Liver (tissue), 3 donors: ENCODE measurements around the gene CACNA1A.

Experiments
- EGR1 ChIP-seq, 2 donors: IDR thresholded peaks; 2 replicates each; pipeline ENCODE4 v1.6.1; 2016 to 2018; ENCODE audit warnings: antibody characterized with exemption in 2 of 2, low read depth in 2 of 2
- JUND ChIP-seq, 2 donors: IDR thresholded peaks; 2 replicates each; pipeline ENCODE4 v1.6.1; 2016; ENCODE audit warnings: antibody characterized with exemption in 2 of 2
- RAD21 ChIP-seq, 2 donors: IDR thresholded peaks; 2 replicates each; pipeline ENCODE4 v1.6.1; 2016; ENCODE audit warnings: antibody characterized with exemption in 2 of 2, mild to moderate bottlenecking in 2 of 2
- REST ChIP-seq: IDR thresholded peaks from 2 replicates; pipeline ENCODE4 v1.6.1; 2016; ENCODE audit warnings: antibody characterized with exemption, mild to moderate bottlenecking
- TAF1 ChIP-seq: conservative IDR thresholded peaks from 2 replicates; pipeline ENCODE4 v1.6.1; 2016; ENCODE audit warnings: antibody characterized with exemption, mild to moderate bottlenecking
- ZBTB33 ChIP-seq: IDR thresholded peaks from 2 replicates; pipeline ENCODE4 v1.6.1; 2016; ENCODE audit warnings: antibody characterized with exemption
- TF ChIP-seq, protein P1 (sequence below): fragments of 150-350 bp; IDR thresholded peaks from 2 replicates; pipeline ENCODE4 v1.5.1; 2017; ENCODE audit warnings: improper control_type of control experiment, low read depth, low read length; ENCODE audit not compliant: missing input control
- TF ChIP-seq, protein P2 (sequence below): IDR thresholded peaks from 2 replicates; pipeline ENCODE4 v1.6.1; 2016; ENCODE audit warnings: antibody characterized with exemption
- donor health status: healthy.
- donor health status: healthy.

- TF ChIP-seq, protein P1, sequence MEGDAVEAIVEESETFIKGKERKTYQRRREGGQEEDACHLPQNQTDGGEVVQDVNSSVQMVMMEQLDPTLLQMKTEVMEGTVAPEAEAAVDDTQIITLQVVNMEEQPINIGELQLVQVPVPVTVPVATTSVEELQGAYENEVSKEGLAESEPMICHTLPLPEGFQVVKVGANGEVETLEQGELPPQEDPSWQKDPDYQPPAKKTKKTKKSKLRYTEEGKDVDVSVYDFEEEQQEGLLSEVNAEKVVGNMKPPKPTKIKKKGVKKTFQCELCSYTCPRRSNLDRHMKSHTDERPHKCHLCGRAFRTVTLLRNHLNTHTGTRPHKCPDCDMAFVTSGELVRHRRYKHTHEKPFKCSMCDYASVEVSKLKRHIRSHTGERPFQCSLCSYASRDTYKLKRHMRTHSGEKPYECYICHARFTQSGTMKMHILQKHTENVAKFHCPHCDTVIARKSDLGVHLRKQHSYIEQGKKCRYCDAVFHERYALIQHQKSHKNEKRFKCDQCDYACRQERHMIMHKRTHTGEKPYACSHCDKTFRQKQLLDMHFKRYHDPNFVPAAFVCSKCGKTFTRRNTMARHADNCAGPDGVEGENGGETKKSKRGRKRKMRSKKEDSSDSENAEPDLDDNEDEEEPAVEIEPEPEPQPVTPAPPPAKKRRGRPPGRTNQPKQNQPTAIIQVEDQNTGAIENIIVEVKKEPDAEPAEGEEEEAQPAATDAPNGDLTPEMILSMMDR, result no peak
- TF ChIP-seq REST, result no peak
- no peak for TF ChIP-seq TAF1
- TF ChIP-seq, protein P2, sequence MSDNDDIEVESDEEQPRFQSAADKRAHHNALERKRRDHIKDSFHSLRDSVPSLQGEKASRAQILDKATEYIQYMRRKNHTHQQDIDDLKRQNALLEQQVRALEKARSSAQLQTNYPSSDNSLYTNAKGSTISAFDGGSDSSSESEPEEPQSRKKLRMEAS, result no peak
- TF ChIP-seq EGR1 (IDR thresholded peaks at IDR 0.05; ENCODE audit: low read depth in 2 of 2), result no peak
- no peak for TF ChIP-seq ZBTB33
- TF ChIP-seq JUND (IDR thresholded peaks at IDR 0.05), result no peak
- no peak for TF ChIP-seq RAD21 (IDR thresholded peaks at IDR 0.05)
These were observed 265.8 kb downstream of the CACNA1A start for GRCh38 chr19:13240312-13241022.
